Activated CD8-positive, alpha-beta T cell treated with anti-CD3 and anti-CD28 coated beads for 36 hours (primary cell): Measurements from ENCODE around the gene NCF4. TPM values are rescaled to one million over a fixed set of nuclear protein-coding genes. Genes with fewer than 3 reads are reported as not detected.

Source experiments
- ATAC-seq: fragments of 200-7000 bp; cut with Tn5 transposase; one replicate; pipeline ENCODE4 v1.10.0; 2021; ENCODE audit warnings: mild to moderate bottlenecking, moderate library complexity
- CTCF ChIA-PET: fragments of 350-600 bp; sonication (Branson Sonifier 250); formaldehyde crosslinking; loops from one replicate; lab custom pipeline; 2021; ENCODE audit warnings: antibody characterized with exemption; lab: Charles Lee
- POLR2A ChIA-PET: fragments of 350-600 bp; sonication (Branson Sonifier 250); formaldehyde crosslinking; loops from one replicate; lab custom pipeline; 2021; ENCODE audit warnings: antibody characterized with exemption; lab: Charles Lee
- DNase-seq: peaks from one replicate; pipeline ENCODE4 v3.0.0-alpha.2; 2020
- H3K27ac Mint-ChIP-seq: one replicate; pipeline ENCODE4 v1.8.0; 2021; ENCODE audit warnings: mild to moderate bottlenecking, mixed read lengths
- H3K27me3 Mint-ChIP-seq: one replicate; pipeline ENCODE4 v1.8.0; 2021; ENCODE audit warnings: mixed read lengths
- H3K36me3 Mint-ChIP-seq: one replicate; pipeline ENCODE4 v1.8.0; 2021; ENCODE audit warnings: low read depth, mixed read lengths
- H3K4me1 Mint-ChIP-seq: one replicate; pipeline ENCODE4 v1.8.0; 2021; ENCODE audit warnings: low read depth, mixed read lengths
- H3K4me3 Mint-ChIP-seq: one replicate; pipeline ENCODE4 v1.8.0; 2021; ENCODE audit warnings: mild to moderate bottlenecking, moderate library complexity, mixed read lengths
- H3K9me3 Mint-ChIP-seq: one replicate; pipeline ENCODE4 v1.8.0; 2021; ENCODE audit warnings: mixed read lengths
- CTCF ChIP-seq: fragments of 200-600 bp; IDR thresholded peaks from one replicate; pipeline ENCODE4 v1.8.0; 2022; ENCODE audit warnings: antibody characterized with exemption, mild to moderate bottlenecking
- intact Hi-C: fragments of 100-400 bp; cut with micrococcal nuclease; formaldehyde crosslinking; loops from one replicate; pipeline ENCODE4 v1.10.0; 2022
- total RNA-seq, 2 experiments: library from RNA; stranded (reverse); gene quantifications; one replicate each; pipeline ENCODE4 v1.2.3, GENCODE V29; 2021

The NCF4 gene
- total RNA-seq, 2 experiments from 2014 or later, result 2.5 to 2.9 TPM

GRCh38 chr22:36902143-36902926 is 41.5 kb downstream of the NCF4 start:
- H3K36me3 Mint-ChIP-seq, result no peaks in the 10 kb centered on the region
- no peak for TF ChIP-seq CTCF
- POLR2A ChIA-PET, result no interaction called here
- DNase-seq (no peak), ATAC-seq (no peak)
- no peak overlapping the region for H3K4me3 Mint-ChIP-seq
- CTCF ChIA-PET, result interaction anchor here (0.7 to 1.6 kb wide), 3 partner anchors 9 to 50 kb away, joined by 3 to 7 read pairs (median 4); no protein-coding TSS in a partner anchor
- H3K9me3 Mint-ChIP-seq, result no peaks in the 10 kb centered on the region
- peaks cover 20% of the 10 kb centered on the region for H3K27me3 Mint-ChIP-seq
- H3K27ac Mint-ChIP-seq, result no peak overlapping the region
- H3K4me1 Mint-ChIP-seq, result no peaks in the 10 kb centered on the region
- intact Hi-C loops, result no loop called here

DNA sequence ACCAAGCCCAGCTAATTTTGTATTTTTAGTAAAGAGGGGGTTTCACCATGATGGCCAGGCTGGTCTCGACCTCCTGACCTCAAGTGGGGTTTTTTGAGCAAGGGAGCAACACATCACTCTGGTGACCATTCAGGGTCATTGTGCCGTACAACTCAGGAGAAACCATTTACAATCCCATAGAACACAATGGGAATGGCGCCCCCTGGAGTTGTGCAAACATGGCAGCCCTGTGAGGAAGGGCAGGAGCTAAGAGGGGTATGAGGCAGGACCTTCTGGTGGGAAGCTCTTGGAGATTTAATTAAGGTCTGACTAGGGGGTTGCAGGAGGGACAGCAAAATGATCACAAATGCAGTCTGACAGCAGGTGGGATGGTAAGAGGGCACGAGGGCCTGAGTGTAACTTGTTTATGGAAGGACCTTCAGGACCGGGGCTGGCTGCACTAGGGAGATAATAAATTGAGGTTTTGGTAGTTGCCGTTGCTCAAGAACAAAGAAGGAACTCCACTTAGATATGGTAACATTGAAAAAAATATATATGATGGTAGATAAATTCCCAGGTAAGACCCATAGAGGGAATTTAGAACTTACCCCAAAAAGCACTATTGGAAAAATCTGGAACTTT is 43.6 kb downstream of the NCF4 start:
- ChIA-PET POLR2A (no interaction called here), CTCF (interaction anchor here (1.0 kb wide), 1 partner anchor 48 kb away, joined by 3 read pairs; no protein-coding TSS in a partner anchor)
- Mint-ChIP-seq H3K9me3 (no peaks in the 10 kb centered on the region), H3K36me3 (no peaks in the 10 kb centered on the region), H3K4me1 (no peaks in the 10 kb centered on the region), H3K4me3 (no peak overlapping the region), H3K27me3 (peaks cover 23% of the 10 kb centered on the region), H3K27ac (no peak overlapping the region)
- no peak for ATAC-seq
- intact Hi-C loops, result no loop called here
- no peak for TF ChIP-seq CTCF
- no peak for DNase-seq

- no peak for TF ChIP-seq CTCF
- Mint-ChIP-seq H3K4me3 (no peak overlapping the region), H3K36me3 (no peaks in the 10 kb centered on the region), H3K27ac (no peak overlapping the region), H3K4me1 (no peaks in the 10 kb centered on the region), H3K9me3 (no peaks in the 10 kb centered on the region), H3K27me3 (peaks cover 24% of the 10 kb centered on the region)
- ChIA-PET POLR2A (interaction anchor here (1.3 to 1.4 kb wide), 2 partner anchors 11 to 25 kb away, joined by 3 to 4 read pairs; no protein-coding TSS in a partner anchor), CTCF (interaction anchor here (1.1 to 1.5 kb wide), 2 partner anchors 51 to 52 kb away, joined by 4 to 7 read pairs; no protein-coding TSS in a partner anchor)
- DNase-seq, result no peak
- ATAC-seq, result no peak
- intact Hi-C loops, result no loop called here
Observed at GRCh38 chr22:36907253-36908195, 46.7 kb downstream of the NCF4 start.

- H3K27me3 Mint-ChIP-seq, result peaks cover 17% of the 10 kb centered on the region
- no peak overlapping the region for H3K4me3 Mint-ChIP-seq
- no peaks in the 10 kb centered on the region for H3K9me3 Mint-ChIP-seq
- no peaks in the 10 kb centered on the region for H3K36me3 Mint-ChIP-seq
- no peaks in the 10 kb centered on the region for H3K4me1 Mint-ChIP-seq
- ATAC-seq (no peak), DNase-seq (no peak)
- no peak for TF ChIP-seq CTCF
- H3K27ac Mint-ChIP-seq, result no peak overlapping the region
- ChIA-PET CTCF (interaction anchor here (1.4 to 1.6 kb wide), 2 partner anchors 68 to 110 kb away, joined by 3 to 7 read pairs; no protein-coding TSS in a partner anchor), POLR2A (no interaction called here)
- intact Hi-C loops, result no loop called here
Observed at GRCh38 chr22:36910461-36910860, 49.7 kb downstream of the NCF4 start.
